ENCODE measurements around the gene PCNX1.

The PCNX1 gene

GRCh38 chr14:70889555-70889954 lies 17.7 kb upstream of the PCNX1 start:
- DNase-seq: no peak

GRCh38 chr14:70890826-70891659 lies 16.2 kb upstream of the PCNX1 start:
- DNase-seq: no peak

GRCh38 chr14:70891737-70892136 lies 15.5 kb upstream of the PCNX1 start:
- DNase-seq: no peak

GRCh38 chr14:70893062-70893845 lies 14.0 kb upstream of the PCNX1 start:
- no peak for DNase-seq

- DNase-seq: no peak
Measured at GRCh38 chr14:70893858-70894291, 13.4 kb upstream of the PCNX1 start.

- no peak for DNase-seq
Measured at GRCh38 chr14:70894868-70895267, 12.4 kb upstream of the PCNX1 start.

- no peak for DNase-seq
Measured at GRCh38 chr14:70896317-70896716, 10.9 kb upstream of the PCNX1 start.

GRCh38 chr14:70896981-70897380 lies 10.3 kb upstream of the PCNX1 start:
- no peak for DNase-seq

- DNase-seq: no peak
Measured at GRCh38 chr14:70897464-70897863, 9.8 kb upstream of the PCNX1 start.

GRCh38 chr14:70898111-70898745 lies 9.0 kb upstream of the PCNX1 start:
- DNase-seq: no peak

GRCh38 chr14:70901269-70901668 lies 6.0 kb upstream of the PCNX1 start:
- DNase-seq: no peak

- no peak for DNase-seq
Measured at GRCh38 chr14:70902184-70902583, 5.1 kb upstream of the PCNX1 start.

- no peak for DNase-seq
Measured at GRCh38 chr14:70904373-70904772, 2.9 kb upstream of the PCNX1 start.

- no peak for DNase-seq
Measured at GRCh38 chr14:70905301-70905700, 2.0 kb upstream of the PCNX1 start.

- no peak for DNase-seq
Measured at GRCh38 chr14:70906793-70907175, 475 bp upstream of the PCNX1 start.

- no peak for DNase-seq
Measured at GRCh38 chr14:70907996-70908934, 1.0 kb downstream of the PCNX1 start.

- DNase-seq: no peak
Measured at GRCh38 chr14:70908935-70909641, 1.8 kb downstream of the PCNX1 start.

GRCh38 chr14:70909733-70910614 lies 2.7 kb downstream of the PCNX1 start:
- no peak for DNase-seq

- DNase-seq: no peak
Measured at GRCh38 chr14:70915415-70915814, 8.2 kb downstream of the PCNX1 start.

GRCh38 chr14:70916300-70916699 lies 9.0 kb downstream of the PCNX1 start:
- no peak for DNase-seq

- DNase-seq: no peak
Measured at GRCh38 chr14:70916799-70917198, 9.5 kb downstream of the PCNX1 start.
